Mesothelial cell of epicardium (in vitro differentiated cells): ENCODE data around the gene ZNF516. TPM values are rescaled to one million over a fixed set of nuclear protein-coding genes. Genes with fewer than 3 reads are reported as not detected.
A peak's percentile ranks its signal among the peaks of the same experiment; 100 is the strongest.

Experiments used
- DNase-seq, 2 experiments: peaks; one replicate each; pipeline ENCODE4 v3.0.0; 2021; ENCODE audit warnings: low spot score in 2 of 2; ENCODE audit not compliant: unreplicated experiment in 2 of 2
- H3K27ac Mint-ChIP-seq: 2 replicates; pipeline ENCODE4 v1.8.0; 2021; ENCODE audit warnings: mixed read lengths
- H3K27me3 Mint-ChIP-seq: 2 replicates; pipeline ENCODE4 v1.8.0; 2021; ENCODE audit warnings: low read depth, mixed read lengths
- H3K36me3 Mint-ChIP-seq: 2 replicates; pipeline ENCODE4 v1.8.0; 2021; ENCODE audit warnings: mixed read lengths
- H3K4me1 Mint-ChIP-seq: 2 replicates; pipeline ENCODE4 v1.8.0; 2021; ENCODE audit warnings: mixed read lengths
- H3K4me3 Mint-ChIP-seq: 2 replicates; pipeline ENCODE4 v1.8.0; 2021; ENCODE audit warnings: mild to moderate bottlenecking, moderate library complexity, mixed read lengths
- H3K9me3 Mint-ChIP-seq: 2 replicates; pipeline ENCODE4 v1.8.0; 2021; ENCODE audit warnings: mixed read lengths
- CTCF ChIP-seq: fragments of 200-600 bp; sonication (generic); IDR thresholded peaks from one replicate; pipeline ENCODE4 v1.5.0; 2021; ENCODE audit warnings: antibody characterized with exemption; ENCODE audit not compliant: unreplicated experiment
- total RNA-seq: library from RNA; stranded (reverse); gene quantifications from 3 replicates; pipeline ENCODE4 v1.2.1, GENCODE V29; 2021

The ZNF516 gene
- total RNA-seq, 1 donor from 2014 or later: 92.1 TPM

- peak in 1 of 2 experiments; percentile 36 for DNase-seq
- Mint-ChIP-seq H3K4me3 (peak overlapping the region; percentile 71), H3K27me3 (no peaks in the 10 kb centered on the region), H3K4me1 (peaks cover 89% of the 10 kb centered on the region), H3K27ac (peak overlapping the region; percentile 95), H3K9me3 (no peaks in the 10 kb centered on the region), H3K36me3 (no peaks in the 10 kb centered on the region)
- no peak for TF ChIP-seq CTCF
Observed at GRCh38 chr18:76451396-76452331, 43.4 kb downstream of the ZNF516 start.

GRCh38 chr18:76450452-76451395 lies 44.3 kb downstream of the ZNF516 start:
- no peaks in the 10 kb centered on the region for H3K27me3 Mint-ChIP-seq
- DNase-seq: peak in 1 of 2 experiments; percentile 50
- H3K27ac Mint-ChIP-seq: peak overlapping the region; percentile 95
- H3K9me3 Mint-ChIP-seq: no peaks in the 10 kb centered on the region
- TF ChIP-seq CTCF: no peak
- peak overlapping the region; percentile 71 for H3K4me3 Mint-ChIP-seq
- H3K4me1 Mint-ChIP-seq: peaks cover 90% of the 10 kb centered on the region
- H3K36me3 Mint-ChIP-seq: no peaks in the 10 kb centered on the region

GRCh38 chr18:76449111-76449453 lies 46.0 kb downstream of the ZNF516 start:
- Mint-ChIP-seq H3K36me3 (no peaks in the 10 kb centered on the region), H3K9me3 (no peaks in the 10 kb centered on the region), H3K27ac (peak overlapping the region; percentile 85), H3K4me1 (peaks cover 90% of the 10 kb centered on the region), H3K27me3 (no peaks in the 10 kb centered on the region), H3K4me3 (no peak overlapping the region)
- DNase-seq: peak in 1 of 2 experiments; percentile 19
- no peak for TF ChIP-seq CTCF

GRCh38 chr18:76448256-76449110 lies 46.6 kb downstream of the ZNF516 start:
- no peaks in the 10 kb centered on the region for H3K36me3 Mint-ChIP-seq
- no peaks in the 10 kb centered on the region for H3K27me3 Mint-ChIP-seq
- no peak for TF ChIP-seq CTCF
- no peak overlapping the region for H3K4me3 Mint-ChIP-seq
- H3K4me1 Mint-ChIP-seq: peaks cover 91% of the 10 kb centered on the region
- H3K27ac Mint-ChIP-seq: peak overlapping the region; percentile 85
- H3K9me3 Mint-ChIP-seq: no peaks in the 10 kb centered on the region
- peak in 1 of 2 experiments; percentile 21 for DNase-seq

GRCh38 chr18:76447258-76447890 lies 47.7 kb downstream of the ZNF516 start:
- H3K27me3 Mint-ChIP-seq: no peaks in the 10 kb centered on the region
- DNase-seq: no peak
- H3K4me1 Mint-ChIP-seq: peaks cover 82% of the 10 kb centered on the region
- TF ChIP-seq CTCF: no peak
- no peaks in the 10 kb centered on the region for H3K9me3 Mint-ChIP-seq
- H3K4me3 Mint-ChIP-seq: no peak overlapping the region
- H3K36me3 Mint-ChIP-seq: peaks cover 1% of the 10 kb centered on the region
- peak overlapping the region; percentile 83 for H3K27ac Mint-ChIP-seq
